GM18498 (cell line): ENCODE results near the gene ADARB1.

ENCODE experiments used
- ATAC-seq: cut with Tn5 transposase; IDR thresholded peaks from one replicate; pipeline ENCODE4 v1.9.1; 2021; ENCODE audit warnings: mild to moderate bottlenecking, moderate library complexity; ENCODE audit not compliant: unreplicated experiment

ADARB1 gene

GRCh38 chr21:45054927-45055612 lies 19.3 kb upstream of the ADARB1 start:
- ATAC-seq = no peak

GRCh38 chr21:45055861-45056260 lies 18.5 kb upstream of the ADARB1 start:
- ATAC-seq = no peak

- no peak for ATAC-seq
Measured at GRCh38 chr21:45056296-45056904, 18.0 kb upstream of the ADARB1 start.

- ATAC-seq = no peak
Measured at GRCh38 chr21:45056917-45057560, 17.3 kb upstream of the ADARB1 start.

- ATAC-seq = no peak
Measured at GRCh38 chr21:45057886-45058285, 16.5 kb upstream of the ADARB1 start.

- ATAC-seq = no peak
Measured at GRCh38 chr21:45059121-45059520, 15.3 kb upstream of the ADARB1 start.

GRCh38 chr21:45060089-45060488 lies 14.3 kb upstream of the ADARB1 start:
- no peak for ATAC-seq

GRCh38 chr21:45060675-45061311 lies 13.6 kb upstream of the ADARB1 start:
- ATAC-seq = no peak

- no peak for ATAC-seq
Measured at GRCh38 chr21:45064091-45064490, 10.3 kb upstream of the ADARB1 start.

GRCh38 chr21:45064618-45065399 lies 9.6 kb upstream of the ADARB1 start:
- no peak for ATAC-seq

- no peak for ATAC-seq
Measured at GRCh38 chr21:45067462-45068285, 6.7 kb upstream of the ADARB1 start.

- no peak for ATAC-seq
Measured at GRCh38 chr21:45069085-45069484, 5.3 kb upstream of the ADARB1 start.

GRCh38 chr21:45069711-45070110 lies 4.7 kb upstream of the ADARB1 start:
- ATAC-seq = no peak

- ATAC-seq = no peak
Measured at GRCh38 chr21:45071078-45071873, 3.1 kb upstream of the ADARB1 start.

GRCh38 chr21:45071874-45072737 lies 2.3 kb upstream of the ADARB1 start:
- no peak for ATAC-seq

GRCh38 chr21:45072738-45073300 lies 1.6 kb upstream of the ADARB1 start:
- ATAC-seq = no peak

GRCh38 chr21:45073301-45074047 lies 906 bp upstream of the ADARB1 start:
- ATAC-seq = no peak
